ENCODE results near the gene SPRY4.

GRCh38 chr5:142283304-142283703, 41.5 kb downstream of the SPRY4 start:
- TF ChIP-seq POLR2AphosphoS5 (IDR thresholded peaks at IDR 0.05; ENCODE audit: low read depth, low read length), result no peak; the same call in 1 of the 2 replicates
- TF ChIP-seq CTCF (IDR thresholded peaks at IDR 0.05; ENCODE audit: control extremely low read depth in 1 of 3, insufficient read depth in 1 of 3, low read depth in 1 of 3, low read length in 3 of 3), result no peak
- TF ChIP-seq SIN3A (conservative IDR thresholded peaks at IDR 0.05 in 1 of 2, IDR thresholded peaks at IDR 0.05 in 1 of 2; ENCODE audit: low read depth in 1 of 2, low read length in 2 of 2), result no peak
- no peak for TF ChIP-seq EZH2 (IDR thresholded peaks at IDR 0.05; ENCODE audit: low read depth, low read length, severe bottlenecking)
- no peak; a peak in 1 of 3 replicates for TF ChIP-seq POLR2A (IDR thresholded peaks at IDR 0.05; ENCODE audit: control extremely low read depth in 1 of 2, low read depth in 2 of 2, low read length in 2 of 2)
- TF ChIP-seq EP300 (IDR thresholded peaks at IDR 0.05; ENCODE audit: borderline replicate concordance in 1 of 2, low read depth in 2 of 2, low read length in 2 of 2), result no peak
- TF ChIP-seq EGR1 (IDR thresholded peaks at IDR 0.05; ENCODE audit: borderline replicate concordance, low read depth, low read length), result no peak
- no peak for TF ChIP-seq RFX5 (IDR thresholded peaks at IDR 0.05; ENCODE audit: borderline replicate concordance, low read depth, low read length)
- no peak for TF ChIP-seq E2F6 (IDR thresholded peaks at IDR 0.05)
- TF ChIP-seq FOSL1 (IDR thresholded peaks at IDR 0.05; ENCODE audit: insufficient read depth, low read depth, low read length), result no peak

Measured in H1 (cell line).